ENCODE measurements around the gene COQ6.
"Not testable (repeated sequence)": the region's sequence is repeated elsewhere in the genome, so short reads cannot be mapped to it uniquely, and the experiment has no call there.

The COQ6 gene

GRCh38 chr14:73988065-73988464 lies 38.0 kb downstream of the COQ6 start:
- DNase-seq (ENCODE audit: low read depth): no peak

GRCh38 chr14:73988656-73989055 lies 38.6 kb downstream of the COQ6 start:
- DNase-seq (ENCODE audit: low read depth): not testable (repeated sequence)

- no peak for DNase-seq (ENCODE audit: low read depth)
These were observed 41.0 kb downstream of the COQ6 start for GRCh38 chr14:73991092-73991491.

GRCh38 chr14:73994926-73995325 lies 44.8 kb downstream of the COQ6 start:
- not testable (repeated sequence) for DNase-seq (ENCODE audit: low read depth)

GRCh38 chr14:73995977-73996378 lies 45.9 kb downstream of the COQ6 start:
- DNase-seq (ENCODE audit: low read depth): no peak

GRCh38 chr14:73996731-73997107 lies 46.6 kb downstream of the COQ6 start:
- no peak for DNase-seq (ENCODE audit: low read depth)

GRCh38 chr14:73997108-73997943 lies 47.2 kb downstream of the COQ6 start:
- no peak for DNase-seq (ENCODE audit: low read depth)

DNA sequence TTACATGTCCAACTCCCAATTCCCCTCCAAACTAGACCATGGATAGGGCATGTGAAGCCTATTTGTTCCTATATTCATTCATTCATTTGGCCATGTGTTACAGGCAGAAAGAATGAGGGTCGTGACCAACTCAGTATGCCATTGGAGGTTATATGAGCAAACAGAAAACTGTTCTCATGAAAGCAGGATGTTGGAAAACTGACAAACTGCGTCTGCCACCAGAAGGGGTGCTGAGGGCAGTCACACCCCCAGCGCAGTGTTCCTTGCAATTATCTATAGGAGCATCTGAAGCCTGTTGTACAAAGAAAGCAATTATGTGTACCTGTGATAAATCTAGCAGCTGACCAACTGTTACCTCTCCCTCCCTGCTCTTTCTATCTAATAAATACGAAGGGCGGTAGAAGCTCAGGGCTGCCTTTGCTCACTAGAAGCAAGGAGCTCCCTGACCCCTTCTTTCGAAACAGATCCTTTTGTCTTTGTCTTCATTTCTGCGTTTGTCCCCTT lies 47.9 kb downstream of the COQ6 start:
- no peak for DNase-seq (ENCODE audit: low read depth)

- DNase-seq (ENCODE audit: low read depth): no peak
These were observed 48.6 kb downstream of the COQ6 start for GRCh38 chr14:73998726-73999125.

DNA sequence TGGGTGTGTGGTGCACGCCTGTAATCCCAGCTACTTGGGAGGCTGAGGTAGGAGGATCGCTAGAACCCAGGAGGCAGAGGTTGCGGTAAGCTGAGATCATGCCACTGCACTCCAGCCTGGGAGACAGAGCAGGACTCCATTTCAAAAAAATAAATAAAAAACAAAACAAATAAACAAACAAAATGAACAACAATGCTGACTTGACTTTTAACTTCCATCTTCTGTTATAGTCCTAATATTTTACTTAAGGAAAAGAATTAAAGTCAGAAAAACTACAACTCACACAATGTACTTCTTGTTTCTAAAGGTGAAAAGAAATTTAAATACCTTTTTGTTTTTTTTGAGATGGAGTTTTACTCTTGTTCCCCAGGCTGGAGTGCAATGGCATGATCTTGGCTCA lies 55.6 kb downstream of the COQ6 start:
- not testable (repeated sequence) for DNase-seq (ENCODE audit: low read depth)

- DNase-seq (ENCODE audit: low read depth): no peak
These were observed 58.9 kb downstream of the COQ6 start for GRCh38 chr14:74008843-74009499.
